ENCODE data around the gene MRO.
"Not testable (repeated sequence)": the region's sequence is repeated elsewhere in the genome, so short reads cannot be mapped to it uniquely, and the experiment has no call there.

Gene MRO

DNA sequence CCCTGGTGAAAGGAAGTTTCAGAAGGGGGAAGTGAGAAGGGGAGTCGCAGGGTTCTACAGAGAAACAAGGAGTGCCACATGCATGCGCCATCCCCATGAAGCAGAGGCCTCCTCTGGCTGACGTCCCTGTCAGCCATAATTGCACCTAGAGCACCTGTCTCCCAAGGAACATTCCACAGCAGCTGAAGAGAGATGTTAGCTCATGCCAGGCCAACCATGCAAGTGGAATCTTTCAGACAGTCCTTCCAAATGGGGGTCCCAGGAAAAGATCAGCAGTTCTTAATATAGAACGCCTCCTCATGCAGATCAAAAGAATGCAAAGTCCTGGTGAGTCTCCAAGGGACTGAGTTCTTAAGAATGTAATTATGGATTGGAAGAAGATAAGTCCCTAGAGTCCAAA lies 29.6 kb downstream of the MRO start:
- ATAC-seq (no peak), DNase-seq (no peak)
- Mint-ChIP-seq H3K27me3 (peaks cover 17% of the 10 kb centered on the region), H3K4me1 (no peaks in the 10 kb centered on the region), H3K27ac (no peak overlapping the region), H3K9me3 (no peaks in the 10 kb centered on the region), H3K4me3 (no peak overlapping the region)

DNA sequence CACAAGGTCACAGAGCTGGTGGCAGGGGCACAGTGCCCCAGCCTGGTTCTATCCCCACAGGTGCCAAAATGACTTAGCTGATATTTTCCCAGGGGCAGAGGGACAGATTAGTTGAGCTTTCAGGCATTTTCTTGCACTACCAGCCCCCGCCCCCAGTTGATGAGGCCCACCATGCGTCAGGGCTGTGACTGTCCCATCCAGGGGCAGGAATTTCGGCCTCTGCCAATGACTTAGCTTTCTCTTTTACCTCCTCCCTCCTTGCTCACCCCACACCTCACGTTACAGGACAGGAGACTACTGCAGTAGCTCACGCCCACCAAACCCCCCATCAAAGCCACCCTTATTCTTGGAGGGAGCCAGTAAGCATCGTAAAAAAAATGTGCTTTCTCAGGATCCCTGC lies 31.5 kb downstream of the MRO start:
- no peak for ATAC-seq
- Mint-ChIP-seq H3K27me3 (peaks cover 28% of the 10 kb centered on the region), H3K4me3 (no peak overlapping the region)

DNA sequence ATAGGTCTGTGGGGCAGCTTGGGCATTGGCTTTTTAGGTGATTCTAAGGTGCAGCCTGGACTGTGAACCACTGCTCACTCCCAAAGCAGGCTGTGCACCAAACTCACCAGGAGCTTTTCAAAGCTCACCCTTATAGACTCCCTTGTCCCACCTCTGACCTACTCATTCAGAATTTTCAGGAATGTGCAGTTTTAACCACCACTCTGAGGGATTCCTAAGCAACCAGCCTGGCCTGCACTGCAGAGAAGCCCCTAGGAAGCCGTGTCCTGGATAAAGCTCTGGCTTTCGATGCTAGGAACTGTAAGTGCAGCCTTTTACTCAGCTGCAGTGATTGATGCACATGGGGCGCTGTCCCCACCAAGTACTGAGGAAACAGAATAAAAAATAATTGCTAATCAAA lies 33.0 kb downstream of the MRO start:
- Mint-ChIP-seq H3K4me1 (no peaks in the 10 kb centered on the region), H3K4me3 (no peak overlapping the region), H3K9me3 (no peaks in the 10 kb centered on the region), H3K27me3 (peaks cover 29% of the 10 kb centered on the region), H3K27ac (peak overlapping the region in 1 of 2 donors; percentile 57)
- DNase-seq = no peak
- no peak for ATAC-seq

More for the DNA sequence above, 31.5 kb downstream of the MRO start:
- Mint-ChIP-seq H3K27ac (no peak overlapping the region), H3K4me1 (no peaks in the 10 kb centered on the region), H3K9me3 (no peaks in the 10 kb centered on the region)
- DNase-seq = no peak

DNA sequence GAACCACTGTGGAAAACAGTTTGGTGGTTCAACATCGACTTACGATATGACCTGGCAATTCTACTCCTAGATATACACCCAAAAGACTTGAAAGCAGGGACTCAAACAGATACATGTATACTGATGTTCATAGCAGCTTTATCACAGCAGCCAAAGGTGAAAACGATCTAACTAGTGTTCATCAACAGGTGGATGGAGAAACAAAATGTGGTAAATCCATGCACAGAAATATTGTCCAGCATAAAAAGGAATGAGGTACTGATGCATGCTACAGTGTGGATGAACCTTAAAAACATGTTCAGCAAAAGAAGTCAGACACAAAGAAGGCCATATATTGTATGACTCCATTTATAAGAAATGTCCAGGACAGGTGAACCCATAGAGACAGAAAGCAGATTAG lies 36.3 kb downstream of the MRO start:
- DNase-seq (no peak), ATAC-seq (no peak)
- no peaks in the 10 kb centered on the region for H3K9me3 Mint-ChIP-seq
- H3K27me3 Mint-ChIP-seq = peaks cover 26% of the 10 kb centered on the region
- H3K4me1 Mint-ChIP-seq = no peaks in the 10 kb centered on the region
- H3K27ac Mint-ChIP-seq = no peak overlapping the region
- no peak overlapping the region for H3K4me3 Mint-ChIP-seq

DNA sequence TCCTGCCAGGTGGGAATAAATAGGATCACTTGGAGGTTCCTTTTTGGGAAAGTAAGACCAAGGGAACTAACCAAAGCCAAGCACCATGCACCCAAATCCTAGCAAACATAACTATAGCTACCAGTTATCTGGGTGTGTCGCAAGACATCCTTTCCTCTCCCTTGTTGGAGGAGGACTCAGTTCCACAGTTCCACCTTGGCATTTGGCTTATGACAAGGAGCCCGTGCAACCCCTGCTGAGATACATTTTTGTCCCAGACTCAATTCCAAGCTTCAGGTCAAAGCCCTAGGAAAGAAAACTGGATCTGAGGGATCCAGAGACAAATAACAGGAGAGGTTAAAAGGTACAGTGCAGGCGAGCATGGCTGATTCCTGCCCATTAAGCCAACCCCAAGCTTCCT lies 40.8 kb downstream of the MRO start:
- not testable (repeated sequence) for H3K9me3 Mint-ChIP-seq, ATAC-seq, DNase-seq, H3K27ac Mint-ChIP-seq, H3K4me3 Mint-ChIP-seq, H3K4me1 Mint-ChIP-seq
- peaks cover 30% of the 10 kb centered on the region for H3K27me3 Mint-ChIP-seq

DNA sequence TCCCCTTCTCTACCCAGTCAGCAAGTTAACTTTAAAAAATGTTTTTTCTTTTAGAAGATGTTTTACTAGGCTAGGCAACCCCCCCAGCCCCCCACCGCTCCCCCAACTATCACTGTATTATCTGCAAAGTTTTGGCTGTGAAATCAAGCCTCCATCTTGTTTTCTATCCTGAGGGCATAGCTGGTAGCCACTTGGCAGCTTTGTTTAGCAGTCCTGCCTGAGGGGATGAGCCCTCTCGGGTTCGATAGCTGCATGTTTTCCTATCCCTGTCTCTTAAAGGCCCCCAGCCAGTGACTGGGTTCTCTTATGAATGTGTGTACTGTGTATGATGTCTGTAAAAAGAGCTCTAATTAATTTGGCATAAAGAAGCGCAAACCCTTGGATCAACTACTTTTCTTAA lies 43.4 kb downstream of the MRO start:
- DNase-seq (no peak), ATAC-seq (no peak)
- H3K4me1 Mint-ChIP-seq = no peaks in the 10 kb centered on the region
- H3K4me3 Mint-ChIP-seq = no peak overlapping the region
- no peak overlapping the region for H3K27ac Mint-ChIP-seq
- H3K9me3 Mint-ChIP-seq = no peaks in the 10 kb centered on the region
- H3K27me3 Mint-ChIP-seq = peaks cover 31% of the 10 kb centered on the region

DNA sequence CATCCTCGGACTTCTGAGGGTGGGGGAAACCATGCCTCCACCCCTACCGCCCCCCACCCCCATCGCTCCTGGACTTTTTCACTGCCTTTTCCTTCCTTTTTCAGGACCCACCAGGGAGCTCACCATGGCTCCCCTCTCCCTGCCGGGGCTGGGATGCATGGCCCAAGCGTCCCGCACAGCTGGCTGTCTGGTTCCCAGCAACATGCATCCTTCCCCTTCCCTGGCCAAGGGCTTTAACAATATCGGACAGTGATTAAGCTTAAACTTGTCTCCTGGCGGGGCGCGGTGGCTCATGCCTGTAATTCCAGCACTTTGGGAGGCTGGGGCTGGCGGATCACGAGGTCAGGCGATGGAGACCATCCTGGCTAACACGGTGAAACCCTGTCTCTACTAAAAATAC lies 44.1 kb downstream of the MRO start:
- no peaks in the 10 kb centered on the region for H3K4me1 Mint-ChIP-seq
- ATAC-seq = no peak

DNA sequence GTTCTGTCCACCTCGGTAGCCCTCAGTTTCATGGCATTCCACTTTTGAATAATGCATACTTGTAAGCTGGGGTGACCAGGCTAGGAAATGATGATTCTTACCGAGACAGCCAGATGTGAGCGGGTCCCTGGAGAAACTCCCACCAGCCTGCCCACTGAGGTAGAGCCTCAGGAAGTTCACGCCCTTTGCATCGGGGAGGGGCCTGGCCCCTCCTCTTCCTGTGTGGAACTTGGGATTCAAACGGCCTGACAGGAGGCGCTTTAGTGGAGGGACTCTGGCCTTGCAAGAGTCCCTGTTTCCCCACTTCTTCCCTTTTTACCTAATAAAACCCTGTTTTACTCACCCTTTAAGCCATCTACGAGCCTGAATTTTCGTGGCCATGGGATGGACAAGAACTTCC lies 44.6 kb downstream of the MRO start:
- ATAC-seq = no peak
- H3K27ac Mint-ChIP-seq = no peak overlapping the region
- DNase-seq = no peak
- H3K27me3 Mint-ChIP-seq = peaks cover 27% of the 10 kb centered on the region
- no peaks in the 10 kb centered on the region for H3K4me1 Mint-ChIP-seq
- no peak overlapping the region for H3K4me3 Mint-ChIP-seq
- peaks cover 8 to 10% of the 10 kb centered on the region in 2 donors for H3K9me3 Mint-ChIP-seq

More for the DNA sequence above, 44.1 kb downstream of the MRO start:
- Mint-ChIP-seq H3K27ac (no peak overlapping the region), H3K4me3 (no peak overlapping the region), H3K27me3 (peaks cover 31% of the 10 kb centered on the region), H3K9me3 (peaks cover 3 to 4% of the 10 kb centered on the region in 2 donors)
- no peak for DNase-seq

DNA sequence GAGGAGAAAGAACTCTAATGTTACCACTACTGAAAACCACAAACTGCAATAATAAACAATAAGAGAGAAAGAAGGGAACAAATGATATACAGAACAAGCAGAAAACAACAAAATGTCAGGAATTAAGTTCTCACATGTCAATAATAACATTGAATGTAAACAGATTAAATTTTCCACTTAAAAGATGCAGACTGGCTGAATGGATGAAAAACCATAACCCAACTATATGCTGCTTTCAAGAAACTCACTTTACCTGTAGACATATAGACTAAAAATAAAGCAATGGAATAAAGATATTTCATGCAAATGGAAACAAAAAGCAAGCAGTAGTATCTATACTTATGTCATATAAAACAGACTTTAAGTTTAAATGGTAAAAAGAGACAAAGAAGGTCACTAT lies 50.4 kb downstream of the MRO start:
- Mint-ChIP-seq H3K4me3 (no peak overlapping the region), H3K9me3 (peaks cover 41 to 54% of the 10 kb centered on the region in 2 donors), H3K27me3 (peaks cover 24% of the 10 kb centered on the region), H3K27ac (no peak overlapping the region), H3K4me1 (no peaks in the 10 kb centered on the region)
- no peak for DNase-seq
- no peak for ATAC-seq

DNA sequence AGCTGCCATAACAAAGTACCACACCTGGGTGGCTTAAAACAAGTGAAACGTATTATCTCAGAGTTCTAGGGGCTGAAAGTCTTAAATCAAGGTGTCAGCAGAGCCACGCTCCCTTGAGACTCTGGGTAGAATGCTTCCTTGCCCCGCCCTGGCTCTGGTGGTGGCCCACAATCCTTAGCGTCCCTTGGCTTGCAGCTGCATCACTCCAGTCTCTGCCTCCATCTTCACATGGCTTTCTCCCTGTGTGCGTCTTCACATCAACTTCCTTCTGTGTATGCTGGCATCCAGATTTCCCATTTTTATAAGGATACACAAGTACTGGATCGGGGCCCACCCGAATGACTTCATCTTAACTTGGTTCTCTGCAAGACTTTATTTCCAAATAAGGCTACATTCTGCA lies 62.5 kb downstream of the MRO start:
- no peak overlapping the region for H3K27ac Mint-ChIP-seq
- H3K9me3 Mint-ChIP-seq = no peaks in the 10 kb centered on the region
- H3K4me1 Mint-ChIP-seq = no peaks in the 10 kb centered on the region
- H3K27me3 Mint-ChIP-seq = peaks cover 25% of the 10 kb centered on the region
- H3K4me3 Mint-ChIP-seq = no peak overlapping the region
- DNase-seq (no peak), ATAC-seq (no peak)

DNA sequence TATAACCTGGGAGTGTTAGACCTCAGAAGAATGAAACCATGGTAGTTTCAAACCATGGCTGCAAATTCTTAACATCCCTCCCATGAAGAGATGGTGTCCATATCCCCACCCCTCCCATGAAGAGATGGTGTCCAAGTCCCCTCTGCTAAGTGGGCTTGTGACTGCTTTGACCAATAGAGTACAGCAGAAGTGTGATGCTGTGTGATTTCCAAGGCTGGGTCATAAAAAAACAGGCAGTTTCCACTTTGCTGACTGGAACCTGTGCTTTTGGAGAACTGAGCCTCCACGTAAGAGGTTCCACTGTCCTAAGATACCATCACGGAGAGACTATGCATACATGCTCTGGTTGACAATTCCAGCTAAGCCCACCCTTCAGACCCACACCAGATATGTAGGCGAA lies 65.5 kb downstream of the MRO start:
- no peak overlapping the region for H3K27ac Mint-ChIP-seq
- ATAC-seq (no peak), DNase-seq (no peak)
- no peaks in the 10 kb centered on the region for H3K9me3 Mint-ChIP-seq
- H3K4me3 Mint-ChIP-seq = no peak overlapping the region
- no peaks in the 10 kb centered on the region for H3K4me1 Mint-ChIP-seq
- H3K27me3 Mint-ChIP-seq = peaks cover 41% of the 10 kb centered on the region

DNA sequence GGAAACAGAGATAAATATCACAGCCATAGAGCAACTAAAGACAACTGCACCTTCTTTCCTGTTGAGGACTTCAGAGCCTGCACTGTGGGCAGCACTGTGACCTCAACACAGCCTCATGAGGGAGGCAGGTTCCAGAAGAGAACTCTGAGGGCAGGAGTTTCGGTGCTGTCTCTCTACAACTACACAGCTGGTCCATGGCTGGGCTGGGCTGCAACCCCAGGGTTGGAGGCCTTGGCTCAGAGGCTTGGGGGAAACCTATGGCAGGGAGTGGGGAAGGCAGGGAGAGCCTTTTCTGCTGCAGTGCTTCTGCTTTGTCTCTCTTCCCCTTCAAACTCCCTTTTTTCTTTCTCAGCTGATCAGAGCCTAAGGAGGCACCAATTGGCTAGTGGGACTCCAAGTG lies 66.5 kb downstream of the MRO start:
- no peaks in the 10 kb centered on the region for H3K9me3 Mint-ChIP-seq
- peaks cover 48% of the 10 kb centered on the region for H3K27me3 Mint-ChIP-seq
- H3K4me3 Mint-ChIP-seq = no peak overlapping the region
- DNase-seq (no peak), ATAC-seq (no peak)
- H3K27ac Mint-ChIP-seq = no peak overlapping the region
- H3K4me1 Mint-ChIP-seq = no peaks in the 10 kb centered on the region

DNA sequence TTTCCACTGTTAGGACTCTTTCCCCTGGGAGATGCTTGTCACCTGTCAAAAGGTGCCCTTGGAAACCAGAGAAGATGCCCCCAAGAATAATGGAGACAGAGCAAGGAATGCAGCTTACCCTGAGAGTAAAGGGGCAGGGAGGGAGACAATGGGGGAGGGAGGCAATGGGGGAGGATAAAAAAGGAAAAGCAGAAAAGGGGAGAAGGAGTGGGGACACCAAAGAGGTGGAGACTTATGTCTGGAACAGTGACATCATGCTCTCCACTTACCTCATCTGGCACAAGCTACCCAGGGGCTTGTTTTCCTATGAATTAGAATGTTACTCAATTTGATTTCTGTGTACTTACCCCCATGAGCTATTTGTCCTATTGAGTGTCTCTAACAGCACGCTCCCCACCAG lies 67.9 kb downstream of the MRO start:
- Mint-ChIP-seq H3K9me3 (no peaks in the 10 kb centered on the region), H3K4me1 (no peaks in the 10 kb centered on the region), H3K27me3 (peaks cover 43% of the 10 kb centered on the region), H3K4me3 (no peak overlapping the region), H3K27ac (no peak overlapping the region)
- ATAC-seq = no peak
- DNase-seq = no peak

DNA sequence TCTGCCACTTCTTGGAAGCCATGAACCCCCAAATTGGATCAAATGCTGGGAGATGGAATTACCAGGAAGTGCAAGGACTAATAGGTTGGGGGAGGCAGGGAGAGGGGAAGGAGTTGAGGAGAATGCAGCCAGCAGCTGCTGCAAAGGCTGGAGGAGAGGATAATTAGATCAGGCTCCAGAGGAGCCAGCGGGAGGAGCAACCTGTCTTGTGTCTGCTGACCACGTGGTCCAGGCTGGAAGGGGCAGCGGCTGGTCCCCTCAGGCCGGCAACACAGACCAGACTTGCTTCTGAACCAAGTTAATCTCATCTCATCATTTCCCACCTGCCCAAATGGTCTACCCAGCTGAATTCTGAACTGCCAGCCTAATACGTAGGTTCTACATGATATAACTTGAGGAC lies 68.3 kb downstream of the MRO start:
- DNase-seq = no peak
- H3K9me3 Mint-ChIP-seq = no peaks in the 10 kb centered on the region
- H3K27me3 Mint-ChIP-seq = peaks cover 48% of the 10 kb centered on the region
- no peak overlapping the region for H3K4me3 Mint-ChIP-seq
- no peaks in the 10 kb centered on the region for H3K4me1 Mint-ChIP-seq
- no peak for ATAC-seq
- H3K27ac Mint-ChIP-seq = no peak overlapping the region

DNA sequence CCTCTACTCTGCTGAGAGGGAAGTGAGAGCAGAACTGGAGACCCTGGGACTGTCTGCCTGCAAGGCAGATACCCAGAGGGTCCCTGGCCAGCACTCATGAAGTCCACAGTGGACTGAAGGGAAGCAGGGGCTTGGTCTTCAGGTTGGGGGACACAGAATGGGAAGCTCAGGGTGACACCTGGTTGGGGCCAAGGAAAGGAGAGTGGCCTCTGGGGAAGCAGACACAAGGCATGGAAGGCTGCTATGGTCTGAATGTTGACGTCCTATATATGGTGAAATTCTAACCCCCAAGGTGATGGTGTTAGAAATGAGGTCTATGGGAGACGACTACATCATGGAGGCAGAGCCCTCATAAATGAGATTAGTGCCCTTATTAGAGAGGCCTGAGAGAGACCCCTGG lies 69.3 kb downstream of the MRO start:
- no peak overlapping the region for H3K27ac Mint-ChIP-seq
- DNase-seq (no peak), ATAC-seq (no peak)
- H3K9me3 Mint-ChIP-seq = no peaks in the 10 kb centered on the region
- peaks cover 49% of the 10 kb centered on the region for H3K27me3 Mint-ChIP-seq
- no peaks in the 10 kb centered on the region for H3K4me1 Mint-ChIP-seq
- no peak overlapping the region for H3K4me3 Mint-ChIP-seq

DNA sequence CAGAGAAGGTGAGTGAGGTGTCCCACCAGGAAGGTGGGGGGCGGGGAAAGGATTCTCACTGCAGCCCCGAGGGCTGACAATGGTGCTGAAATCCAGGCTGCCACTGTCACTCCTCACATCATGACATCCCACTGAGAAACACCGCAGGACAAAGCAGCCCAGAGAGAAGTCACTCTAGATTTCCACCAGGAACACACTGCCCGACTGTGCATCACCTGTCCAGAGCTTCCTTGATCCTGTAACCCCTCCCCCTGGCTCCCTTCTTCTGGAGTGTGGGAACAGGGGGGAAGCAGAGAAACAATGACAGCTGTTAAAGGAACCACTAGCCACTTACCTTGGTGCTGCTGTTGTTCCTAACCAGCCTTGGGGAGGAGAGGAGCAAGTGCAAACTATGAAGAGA lies 69.9 kb downstream of the MRO start:
- H3K4me3 Mint-ChIP-seq = no peak overlapping the region
- DNase-seq (no peak), ATAC-seq (no peak)
- no peaks in the 10 kb centered on the region for H3K9me3 Mint-ChIP-seq
- H3K4me1 Mint-ChIP-seq = no peaks in the 10 kb centered on the region
- no peak overlapping the region for H3K27ac Mint-ChIP-seq
- H3K27me3 Mint-ChIP-seq = peaks cover 49% of the 10 kb centered on the region

DNA sequence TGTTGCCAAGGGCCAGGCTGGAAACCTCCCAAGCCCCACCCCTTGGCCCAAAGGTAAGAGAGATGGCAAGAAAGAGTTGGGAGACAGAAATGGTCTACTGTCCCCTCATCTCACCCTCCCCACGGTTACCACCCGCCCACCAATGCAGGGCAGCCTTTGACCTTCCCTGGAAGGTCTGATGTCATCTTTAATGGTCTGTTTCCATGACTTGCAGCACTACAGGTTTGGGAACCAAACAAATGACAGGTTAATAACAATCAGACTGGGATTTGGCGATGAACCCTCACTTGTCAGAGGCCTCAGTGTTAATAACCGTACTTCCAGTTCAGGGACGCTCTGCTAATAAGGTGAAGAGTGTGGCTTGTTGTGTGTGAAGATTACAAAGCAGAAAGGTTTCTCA lies 70.4 kb downstream of the MRO start:
- no peaks in the 10 kb centered on the region for H3K9me3 Mint-ChIP-seq
- H3K27me3 Mint-ChIP-seq = peaks cover 49% of the 10 kb centered on the region
- H3K27ac Mint-ChIP-seq = no peak overlapping the region
- DNase-seq (no peak), ATAC-seq (no peak)
- no peak overlapping the region for H3K4me3 Mint-ChIP-seq
- no peaks in the 10 kb centered on the region for H3K4me1 Mint-ChIP-seq

Data from stimulated activated naive CD8-positive, alpha-beta T cell treated with anti-CD3 and anti-CD28 coated beads, Interleukin-15, amount 100 ng/mL, for 72 hours (primary cell).